GM15510 (cell line): ENCODE results near the gene PSEN2.

Experiments used
- POLR2A ChIP-seq: IDR thresholded peaks from 3 replicates; pipeline ENCODE4 v1.6.1; 2011; ENCODE audit warnings: borderline replicate concordance; ENCODE audit not compliant: insufficient read length; ENCODE audit errors: extremely low read depth

Gene PSEN2

GRCh38 chr1:226863446-226863845 is 7.0 kb upstream of the PSEN2 start:
- TF ChIP-seq POLR2A = no peak

GRCh38 chr1:226864311-226864710 is 6.1 kb upstream of the PSEN2 start:
- no peak for TF ChIP-seq POLR2A

- TF ChIP-seq POLR2A = no peak
Measured at GRCh38 chr1:226865590-226865989, 4.8 kb upstream of the PSEN2 start.

GRCh38 chr1:226867461-226868054 is 2.9 kb upstream of the PSEN2 start:
- TF ChIP-seq POLR2A = no peak

- no peak for TF ChIP-seq POLR2A
Measured at GRCh38 chr1:226868726-226869125, 1.7 kb upstream of the PSEN2 start.

- no peak for TF ChIP-seq POLR2A
Measured at GRCh38 chr1:226870026-226870400, 403 bp upstream of the PSEN2 start.

- TF ChIP-seq POLR2A = no peak
Measured at GRCh38 chr1:226871636-226872327, 1.4 kb downstream of the PSEN2 start.

GRCh38 chr1:226872437-226872836 is 2.0 kb downstream of the PSEN2 start:
- TF ChIP-seq POLR2A = no peak

GRCh38 chr1:226873771-226874578 is 3.6 kb downstream of the PSEN2 start:
- no peak for TF ChIP-seq POLR2A

GRCh38 chr1:226874579-226875425 is 4.4 kb downstream of the PSEN2 start:
- TF ChIP-seq POLR2A = no peak

- TF ChIP-seq POLR2A = no peak
Measured at GRCh38 chr1:226875641-226876295, 5.4 kb downstream of the PSEN2 start.

GRCh38 chr1:226877669-226878068 is 7.3 kb downstream of the PSEN2 start:
- TF ChIP-seq POLR2A = no peak

- TF ChIP-seq POLR2A = no peak
Measured at GRCh38 chr1:226880372-226881287, 10.2 kb downstream of the PSEN2 start.
